DND-41 (cell line): ENCODE measurements around the gene FABP2.
"Not testable (repeated sequence)": the region's sequence is repeated elsewhere in the genome, so short reads cannot be mapped to it uniquely, and the experiment has no call there.

Experiments used
- EZH2 ChIP-seq: IDR thresholded peaks from 3 replicates; pipeline ENCODE4 v1.6.1; 2012; ENCODE audit warnings: borderline replicate concordance, low read depth, mild to moderate bottlenecking, moderate library complexity, low read length, inconsistent platforms; ENCODE audit not compliant: severe bottlenecking
- TF ChIP-seq, protein P1 (sequence below): IDR thresholded peaks from 2 replicates; pipeline ENCODE4 v1.5.1; 2012; ENCODE audit warnings: borderline replicate concordance, low read length, moderate library complexity, mild to moderate bottlenecking; ENCODE audit not compliant: poor library complexity, severe bottlenecking; ENCODE audit errors: extremely low read depth

DNA sequence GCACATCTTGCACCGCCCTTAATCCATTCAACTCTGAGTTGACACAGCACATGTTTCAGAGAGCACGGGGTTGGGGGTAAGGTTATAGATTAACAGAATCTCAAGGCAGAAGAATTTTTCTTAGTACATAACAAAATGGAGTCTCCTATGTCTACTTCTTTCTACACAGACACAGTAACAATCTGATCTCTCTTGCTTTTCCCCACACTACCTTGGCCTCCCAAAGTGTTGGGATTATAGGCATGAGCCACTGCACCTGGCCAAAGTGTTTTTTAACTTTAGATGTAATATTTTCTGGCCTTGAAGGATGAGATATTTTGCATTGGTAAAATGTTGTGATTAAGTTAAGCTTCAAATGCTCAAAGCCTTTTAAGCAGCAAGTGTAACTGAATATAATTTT, 21.4 kb upstream of the FABP2 start:
- TF ChIP-seq, protein P1, sequence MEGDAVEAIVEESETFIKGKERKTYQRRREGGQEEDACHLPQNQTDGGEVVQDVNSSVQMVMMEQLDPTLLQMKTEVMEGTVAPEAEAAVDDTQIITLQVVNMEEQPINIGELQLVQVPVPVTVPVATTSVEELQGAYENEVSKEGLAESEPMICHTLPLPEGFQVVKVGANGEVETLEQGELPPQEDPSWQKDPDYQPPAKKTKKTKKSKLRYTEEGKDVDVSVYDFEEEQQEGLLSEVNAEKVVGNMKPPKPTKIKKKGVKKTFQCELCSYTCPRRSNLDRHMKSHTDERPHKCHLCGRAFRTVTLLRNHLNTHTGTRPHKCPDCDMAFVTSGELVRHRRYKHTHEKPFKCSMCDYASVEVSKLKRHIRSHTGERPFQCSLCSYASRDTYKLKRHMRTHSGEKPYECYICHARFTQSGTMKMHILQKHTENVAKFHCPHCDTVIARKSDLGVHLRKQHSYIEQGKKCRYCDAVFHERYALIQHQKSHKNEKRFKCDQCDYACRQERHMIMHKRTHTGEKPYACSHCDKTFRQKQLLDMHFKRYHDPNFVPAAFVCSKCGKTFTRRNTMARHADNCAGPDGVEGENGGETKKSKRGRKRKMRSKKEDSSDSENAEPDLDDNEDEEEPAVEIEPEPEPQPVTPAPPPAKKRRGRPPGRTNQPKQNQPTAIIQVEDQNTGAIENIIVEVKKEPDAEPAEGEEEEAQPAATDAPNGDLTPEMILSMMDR, result not testable (repeated sequence)
- TF ChIP-seq EZH2, result not testable (repeated sequence)
